HG02588 (cell line): Measurements from ENCODE around the gene DNAH8.
A peak's percentile ranks its signal among the peaks of the same experiment; 100 is the strongest.

Experiments
- ATAC-seq: cut with Tn5 transposase; IDR thresholded peaks from one replicate; pipeline ENCODE4 v1.9.1; 2021; ENCODE audit warnings: mild to moderate bottlenecking, moderate library complexity; ENCODE audit not compliant: unreplicated experiment

Gene DNAH8, protein sequence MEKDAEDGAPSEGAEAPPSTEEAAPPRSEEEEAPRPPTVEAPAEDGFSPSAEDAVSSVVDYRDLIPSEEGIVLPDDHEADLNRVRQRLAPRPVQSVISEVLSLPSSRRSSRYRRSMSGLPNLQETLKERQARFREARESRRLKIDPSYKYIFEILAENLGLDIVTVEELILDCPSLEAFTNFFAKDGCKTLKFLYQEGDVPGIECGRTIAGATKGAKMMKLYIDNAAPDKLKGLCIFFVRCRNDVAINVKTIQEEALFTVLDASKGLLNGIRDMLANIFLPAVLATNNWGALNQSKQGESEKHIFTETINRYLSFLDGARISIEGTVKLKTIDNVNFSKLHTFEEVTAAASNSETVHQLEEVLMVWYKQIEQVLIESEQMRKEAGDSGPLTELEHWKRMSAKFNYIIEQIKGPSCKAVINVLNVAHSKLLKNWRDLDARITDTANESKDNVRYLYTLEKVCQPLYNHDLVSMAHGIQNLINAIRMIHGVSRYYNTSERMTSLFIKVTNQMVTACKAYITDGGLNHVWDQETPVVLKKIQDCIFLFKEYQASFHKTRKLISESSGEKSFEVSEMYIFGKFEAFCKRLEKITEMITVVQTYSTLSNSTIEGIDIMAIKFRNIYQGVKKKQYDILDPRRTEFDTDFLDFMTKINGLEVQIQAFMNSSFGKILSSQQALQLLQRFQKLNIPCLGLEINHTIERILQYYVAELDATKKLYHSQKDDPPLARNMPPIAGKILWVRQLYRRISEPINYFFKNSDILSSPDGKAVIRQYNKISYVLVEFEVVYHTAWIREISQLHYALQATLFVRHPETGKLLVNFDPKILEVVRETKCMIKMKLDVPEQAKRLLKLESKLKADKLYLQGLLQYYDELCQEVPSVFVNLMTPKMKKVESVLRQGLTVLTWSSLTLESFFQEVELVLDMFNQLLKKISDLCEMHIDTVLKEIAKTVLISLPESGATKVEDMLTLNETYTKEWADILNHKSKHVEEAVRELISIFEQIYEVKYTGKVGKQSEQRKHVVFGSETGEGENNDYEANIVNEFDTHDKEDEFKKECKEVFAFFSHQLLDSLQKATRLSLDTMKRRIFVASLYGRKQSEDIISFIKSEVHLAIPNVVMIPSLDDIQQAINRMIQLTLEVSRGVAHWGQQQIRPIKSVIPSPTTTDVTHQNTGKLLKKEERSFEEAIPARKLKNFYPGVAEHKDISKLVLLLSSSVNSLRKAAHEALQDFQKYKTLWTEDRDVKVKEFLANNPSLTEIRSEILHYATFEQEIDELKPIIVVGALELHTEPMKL (N-terminal part only)

DNA sequence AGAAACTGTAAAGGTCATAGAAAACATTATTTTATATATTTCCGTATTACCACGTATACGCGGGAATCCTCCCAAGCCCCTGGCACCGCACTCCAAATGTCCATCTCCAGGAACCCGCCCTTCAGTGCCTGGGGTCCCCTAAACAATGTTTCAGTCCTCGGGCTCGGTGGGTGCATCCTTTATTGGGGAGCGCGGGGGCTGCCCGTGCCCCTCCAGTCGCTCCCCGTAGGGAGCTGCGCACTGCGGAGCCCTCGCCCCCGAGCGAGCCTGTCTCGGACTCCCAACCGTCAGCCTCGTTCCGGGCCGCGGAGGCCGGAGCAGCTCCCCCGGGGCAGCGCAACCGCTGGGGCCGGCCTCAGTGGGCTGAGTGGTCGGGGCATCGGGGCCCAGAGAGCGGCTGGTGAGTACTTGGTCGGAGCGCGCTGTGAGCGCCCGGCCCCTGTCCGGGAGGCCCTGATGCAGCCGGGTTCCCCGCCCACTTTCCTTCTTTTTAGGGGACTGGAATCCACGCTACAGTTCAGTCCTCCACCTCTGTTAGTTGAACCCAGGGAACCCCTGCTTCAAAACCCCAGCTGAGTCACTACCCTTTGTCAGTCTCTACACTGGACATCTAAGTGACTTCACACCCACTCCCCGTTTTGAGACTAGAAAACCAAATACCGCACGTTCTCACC, at the start of gene DNAH8:
Gene DNAH8, plus strand, starts transcription at position 296 of the 674 bp plus-strand sequence. CDS start 7,499 bp downstream, outside the sequence.
- no peak for ATAC-seq

DNA sequence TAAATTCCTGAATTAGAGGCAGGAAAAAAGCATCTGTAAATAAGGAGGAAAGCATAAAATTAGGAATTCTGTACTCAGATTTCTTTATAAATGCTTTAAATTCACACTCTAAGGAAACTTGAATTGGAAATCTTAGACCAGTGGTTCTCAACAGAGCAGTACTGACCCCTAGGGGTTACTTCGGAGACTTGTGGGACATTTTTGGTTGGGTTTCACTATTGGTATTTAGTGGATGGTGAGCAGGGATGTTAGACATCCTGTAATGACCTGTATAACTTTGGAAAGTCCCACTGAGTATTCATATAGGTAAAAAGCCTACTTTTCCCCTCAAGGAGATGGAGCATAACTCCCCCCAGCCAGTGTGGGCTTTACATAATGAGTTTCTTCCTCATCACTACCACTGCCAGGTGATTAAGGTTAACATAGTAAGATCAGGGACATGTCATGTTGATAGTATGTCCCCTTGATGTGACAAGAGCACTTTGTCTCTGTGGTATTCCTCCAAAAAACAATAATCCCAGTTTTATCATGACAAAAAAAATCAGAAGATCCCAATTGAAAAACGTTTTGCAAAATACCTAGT, 43.1 kb upstream of the DNAH8 start:
- ATAC-seq: peak; percentile 76

DNA sequence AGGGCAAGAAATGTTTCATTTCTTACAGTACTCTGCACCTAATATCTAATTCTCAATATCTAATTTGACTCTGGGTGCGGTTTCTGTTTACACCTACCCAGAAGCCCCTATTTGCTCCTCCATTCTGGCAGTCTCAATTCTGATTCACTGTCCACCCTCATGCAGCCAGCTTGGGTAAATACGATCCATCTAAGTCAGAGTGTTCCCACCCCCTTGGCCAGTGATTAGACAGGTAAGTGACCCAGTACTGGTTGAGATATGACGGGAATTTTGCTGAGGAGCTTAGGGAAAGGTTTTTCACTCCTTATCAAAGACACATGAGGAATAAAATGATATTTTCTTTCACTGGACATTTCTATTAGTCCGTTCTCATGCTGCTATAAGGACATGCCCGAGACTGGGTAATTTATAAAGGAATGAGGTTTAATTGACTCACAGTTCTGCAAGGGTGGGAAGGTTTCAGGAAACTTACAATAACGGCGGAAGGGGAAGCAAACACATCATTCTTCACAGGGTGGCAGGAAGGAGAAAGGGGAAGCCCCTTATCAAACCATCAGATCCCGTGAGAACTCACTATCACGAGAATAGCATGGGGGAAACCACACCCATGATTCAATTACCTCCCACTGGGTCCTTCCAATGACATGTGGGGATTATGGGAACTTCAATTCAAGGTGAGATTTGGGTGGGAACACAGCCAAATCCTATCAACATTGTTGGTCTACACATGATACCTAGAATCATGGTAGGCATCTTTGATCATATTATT, 41.5 kb upstream of the DNAH8 start:
- no peak for ATAC-seq

DNA sequence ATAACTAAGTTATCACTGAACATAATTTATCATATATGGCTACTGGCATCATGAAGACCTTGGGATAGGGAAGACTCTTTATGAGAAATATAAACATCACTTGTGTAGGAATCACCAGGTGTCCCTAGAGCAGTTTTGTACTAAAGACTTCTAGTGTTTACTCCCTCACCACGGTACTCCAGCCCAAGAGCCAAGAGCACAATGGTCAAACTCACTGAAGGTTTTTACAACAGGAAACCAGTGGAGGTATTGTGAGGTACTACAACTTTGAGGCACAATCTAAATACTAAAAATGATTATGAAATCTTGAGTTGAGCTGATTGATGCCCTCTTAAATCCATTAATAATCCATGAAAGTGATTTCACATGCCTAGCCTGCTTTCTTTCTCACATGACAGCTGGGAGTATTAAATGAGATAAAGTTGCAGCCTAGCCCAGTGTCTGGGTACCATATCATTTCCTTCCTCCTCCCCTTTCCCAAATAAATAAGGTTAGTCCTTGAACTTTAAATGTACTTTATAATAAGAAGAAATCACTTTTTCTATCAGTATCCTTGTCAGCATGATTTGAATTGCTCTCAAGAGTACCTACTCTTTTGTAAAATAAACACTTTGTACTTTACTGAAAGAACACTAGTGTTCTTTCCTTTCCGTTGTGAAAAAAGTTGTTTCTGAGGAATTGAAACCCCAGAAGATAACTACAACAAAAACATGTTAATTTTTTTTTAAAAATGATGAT, 38.7 kb upstream of the DNAH8 start:
- no peak for ATAC-seq

DNA sequence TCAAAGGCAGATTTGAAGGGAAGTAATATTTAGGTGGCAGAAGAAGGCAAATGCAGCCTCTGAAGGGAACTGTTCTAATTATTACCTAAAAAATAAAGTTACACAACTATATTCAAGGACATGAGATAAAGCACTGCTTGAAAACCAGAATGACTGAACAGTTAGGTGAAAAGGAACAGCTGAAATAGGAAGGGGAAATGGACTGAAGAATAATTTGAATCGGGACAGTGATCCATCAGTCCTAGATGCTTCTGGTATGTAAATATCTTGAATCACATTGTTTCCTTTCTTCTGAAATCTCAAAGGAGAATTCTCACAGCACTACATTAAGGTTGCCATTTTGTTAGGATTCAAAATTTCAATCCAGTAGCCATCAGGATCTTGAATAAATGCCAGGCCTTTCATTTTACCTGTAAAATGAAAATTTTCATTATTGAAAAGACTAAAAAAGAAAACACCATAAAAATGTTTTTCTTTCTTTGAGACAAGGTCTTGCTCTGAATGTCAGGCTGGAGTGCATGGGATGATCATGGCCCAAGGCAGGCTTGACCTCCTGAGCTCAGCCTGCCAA, 38.1 kb upstream of the DNAH8 start:
- no peak for ATAC-seq

DNA sequence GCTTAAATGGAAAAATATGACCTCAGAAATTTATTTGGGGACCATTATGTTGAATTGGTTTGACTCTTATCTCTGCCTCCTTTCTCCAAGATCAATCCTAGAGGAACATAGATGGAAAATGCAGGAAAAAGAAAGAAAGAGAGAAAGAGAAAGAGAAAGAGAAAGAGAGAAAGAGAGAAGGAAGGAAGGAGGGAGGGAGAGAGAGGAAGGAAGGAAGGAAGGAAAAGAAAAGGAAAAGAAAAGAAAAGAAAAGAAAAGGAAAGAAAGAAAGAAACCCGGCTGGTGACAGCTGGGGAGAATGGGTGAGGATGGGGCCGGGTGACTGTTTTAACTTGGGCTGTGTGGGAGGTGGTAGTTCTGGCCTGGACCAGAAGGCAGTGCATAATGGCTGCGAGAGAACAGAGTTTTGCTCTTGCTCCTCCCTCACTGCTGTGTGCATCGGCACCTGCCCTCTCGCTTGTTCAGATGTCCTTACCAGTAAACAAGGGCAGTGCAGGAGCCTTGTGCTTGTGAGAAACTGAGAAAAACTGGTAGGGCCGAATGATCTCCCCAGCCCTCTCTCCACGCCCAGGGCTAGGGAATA, 36.8 kb upstream of the DNAH8 start:
- no peak for ATAC-seq

DNA sequence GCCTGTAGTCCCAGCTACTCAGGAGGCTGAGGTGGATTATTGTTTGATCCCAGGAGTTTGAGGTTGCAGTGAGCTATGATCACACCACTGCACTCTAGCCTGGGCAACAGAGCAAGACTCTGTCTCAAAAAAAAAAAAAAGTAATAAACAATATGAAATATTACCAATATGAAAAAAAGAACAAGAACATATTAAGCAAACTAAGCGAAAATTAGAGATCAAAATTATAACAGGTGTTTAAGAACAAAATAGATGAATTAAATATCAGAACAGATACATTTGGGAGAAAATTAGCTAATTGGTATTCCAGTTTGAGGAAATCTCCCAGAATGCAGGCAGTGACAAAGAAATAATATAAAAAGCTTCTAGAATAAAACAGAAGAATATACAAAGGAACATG, 35.4 kb upstream of the DNAH8 start:
- ATAC-seq: no peak

DNA sequence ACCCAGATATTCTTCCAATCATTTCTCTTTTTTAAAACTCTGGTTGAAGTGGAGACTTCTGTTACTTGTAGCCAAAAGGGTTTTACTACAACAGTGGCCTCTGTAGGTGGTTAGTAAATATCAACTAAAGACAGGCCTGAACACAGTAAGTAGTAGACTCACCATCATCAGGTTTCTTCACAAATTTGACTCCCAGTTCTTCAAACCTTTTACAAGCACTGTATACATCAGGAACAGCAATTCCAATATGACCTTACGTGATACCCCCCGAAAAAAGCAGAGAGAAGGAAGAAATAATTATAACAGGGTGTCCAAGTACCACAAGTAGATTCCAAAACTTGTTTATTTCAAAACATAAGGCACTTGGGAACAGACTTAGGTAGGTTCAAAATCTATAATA, 33.3 kb upstream of the DNAH8 start:
- ATAC-seq: no peak

DNA sequence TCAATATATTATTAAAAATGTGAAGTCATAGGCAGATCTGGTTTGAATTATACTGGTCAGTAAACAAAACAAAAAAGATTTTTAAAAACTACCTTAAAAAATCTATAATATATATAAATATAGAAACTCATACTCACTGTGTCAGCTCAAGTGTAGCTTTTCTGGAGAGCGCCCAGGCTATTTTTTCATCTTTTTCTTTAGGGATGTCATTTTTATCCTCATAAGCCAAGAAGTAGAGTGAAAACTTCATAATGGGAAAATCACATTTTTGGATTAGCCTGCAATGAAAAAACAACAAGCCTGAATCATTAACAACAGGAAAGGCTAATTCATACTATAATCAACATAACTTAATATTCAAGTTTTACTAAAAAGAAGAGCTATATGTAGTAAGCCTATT, 30.9 kb upstream of the DNAH8 start:
- ATAC-seq: no peak

DNA sequence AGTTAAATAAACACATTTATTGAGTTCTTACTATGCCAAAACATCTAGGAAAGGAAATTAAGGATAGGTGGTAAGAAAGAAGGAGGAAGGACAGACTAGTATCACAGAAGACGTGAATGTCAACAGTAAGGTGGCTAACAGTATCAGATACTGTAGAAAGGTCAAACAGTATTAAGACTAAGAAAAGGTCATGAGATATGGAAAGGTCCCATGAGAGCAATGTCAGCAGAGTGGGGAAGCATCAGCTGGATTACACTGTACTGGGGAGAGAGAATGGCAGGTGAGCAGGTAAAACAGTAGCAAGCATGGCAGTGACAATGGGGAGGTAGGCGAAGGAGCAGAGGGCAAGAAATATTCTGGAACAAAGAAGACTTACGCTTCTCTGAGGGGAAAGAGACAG, 30.2 kb upstream of the DNAH8 start:
- no peak for ATAC-seq

DNA sequence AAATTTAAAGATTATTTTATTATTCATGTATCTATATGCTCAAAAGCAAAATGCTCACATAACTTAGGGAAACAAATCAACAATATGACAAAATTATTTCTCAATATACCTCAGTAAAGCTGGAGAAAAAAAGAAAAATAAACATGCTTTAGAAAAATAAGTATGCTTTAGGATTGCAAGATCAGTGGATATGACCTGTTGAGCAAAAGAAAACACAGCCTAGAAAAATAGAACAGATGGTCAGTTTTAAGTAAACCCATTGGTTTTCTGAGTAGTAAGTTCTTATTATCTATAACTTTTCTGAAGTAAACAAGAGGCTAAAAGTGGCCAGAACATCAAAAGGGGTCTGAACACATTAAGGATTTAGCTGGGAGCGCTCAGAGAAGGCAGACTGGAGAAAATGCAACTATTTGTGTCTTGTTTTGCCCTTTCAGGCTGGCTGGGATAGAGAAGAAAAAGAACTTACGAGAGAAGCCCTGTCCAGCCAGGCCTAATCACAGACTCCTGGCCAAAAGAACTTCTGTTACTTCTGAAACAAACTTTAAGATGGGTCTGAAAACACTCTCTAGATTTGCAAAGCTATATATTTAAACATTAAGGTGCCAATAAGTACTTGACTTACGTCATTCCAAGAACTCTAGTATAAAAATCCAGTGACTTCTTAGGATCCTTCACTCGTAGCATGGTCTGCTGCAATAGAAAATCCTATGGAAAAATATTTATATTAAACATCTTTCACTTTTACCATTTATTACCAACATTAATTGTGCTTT, 28.7 kb upstream of the DNAH8 start:
- no peak for ATAC-seq

DNA sequence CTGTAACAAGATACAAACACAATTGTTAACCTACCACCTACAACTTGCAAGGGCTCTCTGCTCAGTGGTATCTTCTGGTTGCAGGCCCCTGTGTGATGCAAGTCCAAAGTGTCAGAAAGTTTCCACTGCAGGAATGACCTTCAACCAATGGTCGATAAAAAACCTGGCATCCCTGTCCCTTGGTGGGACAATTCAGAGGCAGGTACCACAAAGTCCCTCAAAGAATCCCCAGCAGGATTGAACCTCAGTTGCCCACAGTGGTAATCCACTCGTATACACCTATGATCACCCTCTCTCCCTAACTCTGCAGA, 28.1 kb upstream of the DNAH8 start:
- ATAC-seq: no peak

DNA sequence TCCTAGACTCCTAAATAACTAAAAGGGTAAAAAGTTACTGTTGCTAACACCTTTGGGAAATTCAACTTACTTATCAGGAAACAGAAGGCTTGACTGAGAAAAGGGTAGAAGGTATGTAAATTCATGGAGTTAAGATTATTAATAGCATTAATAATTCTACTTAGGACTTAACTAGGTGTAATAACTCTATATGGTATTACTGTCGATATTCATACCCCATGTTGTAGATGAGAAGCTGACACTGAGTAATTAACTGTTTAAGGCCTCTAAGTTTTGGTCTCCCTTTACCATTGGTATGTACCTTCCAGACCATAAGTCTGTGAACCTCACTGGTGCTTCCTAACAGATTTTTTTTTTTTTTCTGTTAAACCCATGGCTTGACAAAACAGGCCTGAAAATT, 27.6 kb upstream of the DNAH8 start:
- no peak for ATAC-seq

DNA sequence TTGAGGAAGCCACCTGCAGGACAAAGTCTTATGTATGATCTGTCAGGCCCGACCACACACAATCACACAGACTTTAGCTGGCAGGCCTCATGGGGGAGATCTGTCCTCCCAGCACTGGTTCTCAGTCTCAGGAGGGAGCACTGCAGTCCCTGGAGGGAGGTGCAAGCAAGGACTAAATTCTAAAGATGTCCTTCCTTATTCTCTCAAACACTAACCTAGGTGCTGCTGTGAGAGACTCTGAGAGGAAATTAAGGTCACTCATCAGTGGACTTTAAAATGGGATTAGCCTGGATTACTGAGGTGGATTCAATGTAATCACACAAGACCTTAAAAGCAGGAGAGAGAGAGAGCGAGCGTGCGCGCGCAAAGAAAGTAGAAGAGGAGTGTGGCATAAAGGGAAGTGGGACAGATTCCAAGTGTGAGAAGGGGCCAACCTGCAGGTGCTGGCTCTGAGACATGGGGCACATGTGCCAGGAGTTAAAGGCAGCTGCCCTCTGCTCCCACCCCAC, 26.5 kb upstream of the DNAH8 start:
- peak; percentile 67 for ATAC-seq

DNA sequence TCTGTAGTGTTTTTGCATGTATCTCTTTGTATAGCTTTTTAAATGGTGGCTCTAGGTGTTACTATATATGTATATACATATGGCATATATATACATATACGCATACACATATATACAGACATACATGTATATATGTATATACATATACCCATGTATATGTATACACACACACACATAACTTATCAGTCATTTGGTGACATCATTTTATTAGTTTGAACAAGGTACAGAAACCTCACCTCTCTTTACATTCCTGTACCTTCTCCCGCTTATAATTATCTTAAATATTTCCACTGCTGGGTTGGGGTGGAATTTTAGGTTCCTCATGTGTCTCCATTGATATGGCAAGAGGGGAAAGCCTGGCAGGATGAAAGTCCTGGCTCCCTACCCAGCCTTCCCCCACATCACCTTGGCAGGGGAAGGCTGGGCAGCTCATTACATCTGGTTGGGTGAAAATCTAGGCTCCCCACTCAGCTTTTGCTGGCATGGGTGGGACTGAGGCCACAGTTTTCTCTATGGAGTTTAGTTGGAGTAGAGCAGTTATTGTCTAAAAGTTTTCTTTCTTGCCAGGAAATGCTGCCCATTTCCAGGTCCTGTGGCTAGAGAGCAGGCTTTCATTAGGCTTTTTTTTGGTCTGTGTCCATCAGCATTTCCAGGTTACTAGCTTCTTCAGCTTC, 19.7 kb upstream of the DNAH8 start:
- no peak for ATAC-seq

DNA sequence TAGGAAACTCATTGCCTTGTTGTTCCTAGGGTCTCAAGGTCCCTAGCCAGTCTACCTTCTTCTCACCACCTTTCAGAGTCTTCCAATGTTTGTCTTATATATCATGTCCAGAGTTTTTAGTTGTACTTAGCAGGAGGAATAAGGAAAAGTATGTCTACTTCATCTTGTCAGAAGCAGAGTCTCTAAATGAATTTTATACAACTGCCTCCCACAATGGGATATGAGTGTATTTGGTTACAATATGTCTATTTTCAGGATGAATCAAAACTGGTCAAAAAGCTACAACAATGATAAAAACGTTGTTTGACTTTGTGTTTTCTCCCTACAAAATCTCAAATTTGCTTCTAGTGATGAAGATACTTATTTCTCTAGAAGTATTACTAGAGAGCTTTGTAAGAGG, 19.2 kb upstream of the DNAH8 start:
- ATAC-seq: no peak

DNA sequence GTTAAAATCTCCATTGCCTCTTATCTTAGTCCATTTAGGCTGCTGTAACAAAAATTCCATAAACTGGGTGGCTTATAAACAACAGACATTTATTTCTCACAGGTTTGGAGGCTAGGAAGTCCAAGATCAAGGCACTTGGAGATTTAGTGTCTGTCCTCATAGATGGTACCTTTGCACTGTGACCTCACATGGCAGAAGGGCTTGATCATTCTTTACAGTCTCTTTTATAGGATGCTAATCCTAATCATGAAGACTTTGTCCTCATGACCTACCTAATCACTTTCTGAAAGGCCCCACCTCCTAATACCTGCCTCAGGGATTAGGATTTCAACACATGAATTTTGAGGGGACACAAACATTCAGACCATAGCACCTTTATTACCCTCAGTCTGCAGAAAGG, 18.8 kb upstream of the DNAH8 start:
- no peak for ATAC-seq
